Measurements from ENCODE around the gene KLHL29.

The KLHL29 gene

GRCh38 chr2:23698721-23699579, 314.0 kb downstream of the KLHL29 start:
- Histone ChIP-seq H3K4me3 (ENCODE audit: low read length, poor library complexity, severe bottlenecking) (no peak overlapping the region), H4K20me1 (ENCODE audit: insufficient read depth, low read length, poor library complexity, severe bottlenecking) (no peaks in the 10 kb centered on the region), H3K36me3 (ENCODE audit: insufficient read depth, low read length) (no peaks in the 10 kb centered on the region), H3K79me2 (ENCODE audit: insufficient read depth, low read length) (no peaks in the 10 kb centered on the region), H3K27me3 (ENCODE audit: insufficient read depth, low read length, poor library complexity, severe bottlenecking) (no peaks in the 10 kb centered on the region), H3K9me2 (replicated peaks; ENCODE audit: low read depth, low read length) (no peaks in the 10 kb centered on the region), H3K9me3 (ENCODE audit: insufficient read depth, low read depth, low read length) (no peaks in the 10 kb centered on the region), H3F3A (ENCODE audit: low read depth) (no peaks in the 10 kb centered on the region), H3K4me1 (ENCODE audit: insufficient read depth, low read length, poor library complexity, severe bottlenecking) (no peaks in the 10 kb centered on the region), H3K4me2 (ENCODE audit: low read depth, low read length, poor library complexity, severe bottlenecking) (no peak overlapping the region), H3K9ac (ENCODE audit: low read depth, low read length, poor library complexity, severe bottlenecking) (no peak overlapping the region), H2AFZ (ENCODE audit: low read length) (no peak overlapping the region)
- TF ChIP-seq CTCF (conservative IDR thresholded peaks at IDR 0.05; ENCODE audit: low read length) = no peak
- no peak for TF ChIP-seq EZH2phosphoT487 (IDR thresholded peaks at IDR 0.05; ENCODE audit: borderline replicate concordance)

- Histone ChIP-seq H3K4me3 (ENCODE audit: low read length, poor library complexity, severe bottlenecking) (no peak overlapping the region), H4K20me1 (ENCODE audit: insufficient read depth, low read length, poor library complexity, severe bottlenecking) (no peaks in the 10 kb centered on the region), H2AFZ (ENCODE audit: low read length) (no peak overlapping the region), H3K36me3 (ENCODE audit: insufficient read depth, low read length) (no peaks in the 10 kb centered on the region), H3K9ac (ENCODE audit: low read depth, low read length, poor library complexity, severe bottlenecking) (no peak overlapping the region), H3K4me2 (ENCODE audit: low read depth, low read length, poor library complexity, severe bottlenecking) (no peak overlapping the region), H3K79me2 (ENCODE audit: insufficient read depth, low read length) (no peaks in the 10 kb centered on the region), H3K27me3 (ENCODE audit: insufficient read depth, low read length, poor library complexity, severe bottlenecking) (no peaks in the 10 kb centered on the region), H3F3A (ENCODE audit: low read depth) (no peaks in the 10 kb centered on the region), H3K4me1 (ENCODE audit: insufficient read depth, low read length, poor library complexity, severe bottlenecking) (no peaks in the 10 kb centered on the region), H3K9me3 (ENCODE audit: insufficient read depth, low read depth, low read length) (no peaks in the 10 kb centered on the region), H3K9me2 (replicated peaks; ENCODE audit: low read depth, low read length) (no peaks in the 10 kb centered on the region)
- TF ChIP-seq EZH2phosphoT487 (IDR thresholded peaks at IDR 0.05; ENCODE audit: borderline replicate concordance) = no peak
- TF ChIP-seq CTCF (conservative IDR thresholded peaks at IDR 0.05; ENCODE audit: low read length) = no peak
Observed at GRCh38 chr2:23699580-23699925, 314.6 kb downstream of the KLHL29 start.

- H4K20me1 ChIP-seq (ENCODE audit: insufficient read depth, low read length, poor library complexity, severe bottlenecking) = no peaks in the 10 kb centered on the region
- H3K36me3 ChIP-seq (ENCODE audit: insufficient read depth, low read length) = no peaks in the 10 kb centered on the region
- H3K4me3 ChIP-seq (ENCODE audit: low read length, poor library complexity, severe bottlenecking) = no peak overlapping the region
- no peaks in the 10 kb centered on the region for H3F3A ChIP-seq (ENCODE audit: low read depth)
- no peaks in the 10 kb centered on the region for H3K9me2 ChIP-seq (replicated peaks; ENCODE audit: low read depth, low read length)
- no peaks in the 10 kb centered on the region for H3K27me3 ChIP-seq (ENCODE audit: insufficient read depth, low read length, poor library complexity, severe bottlenecking)
- no peak overlapping the region for H3K4me2 ChIP-seq (ENCODE audit: low read depth, low read length, poor library complexity, severe bottlenecking)
- H3K79me2 ChIP-seq (ENCODE audit: insufficient read depth, low read length) = no peaks in the 10 kb centered on the region
- no peaks in the 10 kb centered on the region for H3K4me1 ChIP-seq (ENCODE audit: insufficient read depth, low read length, poor library complexity, severe bottlenecking)
- H2AFZ ChIP-seq (ENCODE audit: low read length) = no peak overlapping the region
- no peak overlapping the region for H3K9ac ChIP-seq (ENCODE audit: low read depth, low read length, poor library complexity, severe bottlenecking)
- no peaks in the 10 kb centered on the region for H3K9me3 ChIP-seq (ENCODE audit: insufficient read depth, low read depth, low read length)
- TF ChIP-seq EZH2phosphoT487 (IDR thresholded peaks at IDR 0.05; ENCODE audit: borderline replicate concordance) (no peak), CTCF (conservative IDR thresholded peaks at IDR 0.05; ENCODE audit: low read length) (no peak)
Observed at GRCh38 chr2:23700627-23701026, 315.6 kb downstream of the KLHL29 start.

All from Loucy (cell line).